ENCODE measurements around the gene FERMT2. TPM values are rescaled to one million over a fixed set of nuclear protein-coding genes. Genes with fewer than 3 reads are reported as not detected.

FERMT2 gene
- total RNA-seq, 2 donors from 2014 or later: 89.1 to 101 TPM

- no peak for TF ChIP-seq CTCF (IDR thresholded peaks at IDR 0.05)
- peaks cover 0 to 43% of the 10 kb centered on the region in 2 donors for H3K4me1 ChIP-seq
- peak overlapping the region; percentile 99 for H3K27ac ChIP-seq
Observed at GRCh38 chr14:52949249-52949648, 1.6 kb downstream of the FERMT2 start.

GRCh38 chr14:52948836-52949235 is 2.0 kb downstream of the FERMT2 start:
- Histone ChIP-seq H3K4me3 (peak overlapping the region; percentile 98), H3K27me3 (no peaks in the 10 kb centered on the region), H3K9me3 (no peaks in the 10 kb centered on the region), H3K36me3 (no peaks in the 10 kb centered on the region), H3K4me1 (peaks cover 0 to 45% of the 10 kb centered on the region in 2 donors), H3K27ac (peak overlapping the region; percentile 99)
- DNase-seq (ENCODE audit: low spot score): no peak
- no peak for TF ChIP-seq CTCF (IDR thresholded peaks at IDR 0.05)

More at GRCh38 chr14:52949249-52949648, 1.6 kb downstream of the FERMT2 start:
- Histone ChIP-seq H3K4me3 (peak overlapping the region; percentile 98), H3K27me3 (no peaks in the 10 kb centered on the region), H3K9me3 (no peaks in the 10 kb centered on the region), H3K36me3 (no peaks in the 10 kb centered on the region)
- no peak for DNase-seq (ENCODE audit: low spot score)

GRCh38 chr14:52948039-52948438 is 2.8 kb downstream of the FERMT2 start:
- H3K36me3 ChIP-seq: no peaks in the 10 kb centered on the region
- no peak for DNase-seq (ENCODE audit: low spot score)
- no peak overlapping the region for H3K27ac ChIP-seq
- no peaks in the 10 kb centered on the region for H3K9me3 ChIP-seq
- H3K4me1 ChIP-seq: peaks cover 0 to 45% of the 10 kb centered on the region in 2 donors
- no peak for TF ChIP-seq CTCF (IDR thresholded peaks at IDR 0.05)
- no peak overlapping the region for H3K4me3 ChIP-seq
- H3K27me3 ChIP-seq: no peaks in the 10 kb centered on the region

GRCh38 chr14:52944254-52944653 is 6.6 kb downstream of the FERMT2 start:
- DNase-seq (ENCODE audit: low spot score): no peak
- Histone ChIP-seq H3K36me3 (no peaks in the 10 kb centered on the region), H3K9me3 (no peaks in the 10 kb centered on the region), H3K4me1 (peaks cover 0 to 52% of the 10 kb centered on the region in 2 donors), H3K4me3 (no peak overlapping the region), H3K27ac (no peak overlapping the region), H3K27me3 (no peaks in the 10 kb centered on the region)
- no peak for TF ChIP-seq CTCF (IDR thresholded peaks at IDR 0.05)

GRCh38 chr14:52939427-52939826 is 11.4 kb downstream of the FERMT2 start:
- TF ChIP-seq CTCF (IDR thresholded peaks at IDR 0.05): no peak
- Histone ChIP-seq H3K27me3 (no peaks in the 10 kb centered on the region), H3K36me3 (no peaks in the 10 kb centered on the region), H3K4me1 (peaks cover 0 to 64% of the 10 kb centered on the region in 2 donors), H3K9me3 (no peaks in the 10 kb centered on the region), H3K4me3 (no peak overlapping the region), H3K27ac (no peak overlapping the region)
- no peak for DNase-seq (ENCODE audit: low spot score)

GRCh38 chr14:52937869-52938268 is 13.0 kb downstream of the FERMT2 start:
- no peak for TF ChIP-seq CTCF (IDR thresholded peaks at IDR 0.05)
- Histone ChIP-seq H3K27me3 (no peaks in the 10 kb centered on the region), H3K27ac (no peak overlapping the region), H3K36me3 (no peaks in the 10 kb centered on the region), H3K4me3 (no peak overlapping the region), H3K4me1 (peaks cover 0 to 74% of the 10 kb centered on the region in 2 donors), H3K9me3 (no peaks in the 10 kb centered on the region)
- no peak for DNase-seq (ENCODE audit: low spot score)
